T-helper 17 cell (primary cell): ENCODE measurements around the gene SENP1. TPM values are rescaled to one million over a fixed set of nuclear protein-coding genes. Genes with fewer than 3 reads are reported as not detected.

ENCODE experiments used
- ATAC-seq: fragments of 150-1000 bp; cut with Tn5 transposase; 2 replicates; pipeline ENCODE4 v1.10.0; 2021; ENCODE audit warnings: mild to moderate bottlenecking, moderate library complexity
- DNase-seq, 3 donors: peaks; one replicate each; pipeline versions ENCODE4 v3.0.0 to v3.0.0-alpha.2; 2020 to 2021
- H3K9me3 ChIP-seq: one replicate; pipeline ENCODE4 v1.7.0; 2013; ENCODE audit warnings: low read length, mild to moderate bottlenecking; ENCODE audit not compliant: control insufficient read depth, poor library complexity, severe bottlenecking
- H3K27ac Mint-ChIP-seq: one replicate; pipeline ENCODE4 v1.8.0; 2022; ENCODE audit warnings: mild to moderate bottlenecking, moderate library complexity, mixed read lengths
- H3K27me3 Mint-ChIP-seq: one replicate; pipeline ENCODE4 v1.8.0; 2022; ENCODE audit warnings: mixed read lengths
- H3K36me3 Mint-ChIP-seq: one replicate; pipeline ENCODE4 v1.8.0; 2022; ENCODE audit warnings: low read depth, mixed read lengths
- H3K4me1 Mint-ChIP-seq: one replicate; pipeline ENCODE4 v1.8.0; 2022; ENCODE audit warnings: mild to moderate bottlenecking, mixed read lengths
- H3K4me3 Mint-ChIP-seq: one replicate; pipeline ENCODE4 v1.8.0; 2022; ENCODE audit warnings: mild to moderate bottlenecking, moderate library complexity, mixed read lengths
- total RNA-seq, 4 donors: library from RNA in 2 of 4; stranded (reverse) in 2 of 4; gene quantifications; one replicate each; pipeline ENCODE4 v1.2.3 and lab custom pipeline; 2022 to 2026

Gene SENP1
- total RNA-seq, 2 donors from 2014 or later, result 26.9 to 33.8 TPM

DNA sequence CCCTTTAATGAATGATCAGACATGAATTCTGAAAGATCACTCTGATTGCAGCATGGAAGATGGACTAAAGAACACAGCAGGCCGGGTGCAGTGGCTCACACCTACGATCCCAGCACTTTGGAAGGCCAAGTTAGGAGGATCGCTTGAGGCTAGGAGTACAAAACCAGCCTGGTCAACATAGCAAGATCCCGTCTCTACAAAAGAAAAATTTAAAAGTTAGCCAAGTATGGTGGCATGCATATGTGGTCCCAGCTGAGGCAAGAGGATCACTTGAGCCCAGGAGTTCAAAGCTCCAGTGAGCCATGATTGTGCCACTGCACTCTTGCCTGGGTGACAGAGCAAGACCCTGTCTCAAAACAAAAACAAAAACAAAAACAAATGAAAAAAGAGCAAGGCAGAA, 35.1 kb downstream of the SENP1 start:
- H3K27ac Mint-ChIP-seq, result peak overlapping the region; percentile 83
- H3K27me3 Mint-ChIP-seq, result no peaks in the 10 kb centered on the region
- H3K36me3 Mint-ChIP-seq, result peaks cover 14% of the 10 kb centered on the region
- H3K4me1 Mint-ChIP-seq, result peaks cover 5% of the 10 kb centered on the region
- ATAC-seq, result no peak
- H3K9me3 ChIP-seq, result no peaks in the 10 kb centered on the region
- H3K4me3 Mint-ChIP-seq, result no peak overlapping the region
- no peak for DNase-seq

DNA sequence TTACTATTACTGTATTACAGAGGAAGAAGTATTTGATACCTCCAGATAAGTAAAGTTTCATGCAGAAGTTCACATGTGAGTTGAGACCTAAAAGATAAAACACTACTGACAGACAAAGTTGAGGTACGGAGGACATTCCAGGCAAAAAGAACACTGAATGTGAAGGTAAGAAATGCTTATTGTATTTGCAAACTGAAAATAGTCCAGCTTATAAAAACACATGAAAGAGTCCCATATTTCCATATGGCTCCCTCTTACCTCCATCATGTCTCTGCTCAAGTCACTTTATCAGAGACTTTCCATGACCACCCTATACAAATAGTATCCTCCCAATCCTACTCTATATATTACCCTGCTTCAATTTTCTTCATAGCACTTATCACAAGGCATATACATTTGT, 35.8 kb downstream of the SENP1 start:
- Mint-ChIP-seq H3K4me3 (no peak overlapping the region), H3K4me1 (peaks cover 5% of the 10 kb centered on the region), H3K36me3 (peaks cover 12% of the 10 kb centered on the region)

DNA sequence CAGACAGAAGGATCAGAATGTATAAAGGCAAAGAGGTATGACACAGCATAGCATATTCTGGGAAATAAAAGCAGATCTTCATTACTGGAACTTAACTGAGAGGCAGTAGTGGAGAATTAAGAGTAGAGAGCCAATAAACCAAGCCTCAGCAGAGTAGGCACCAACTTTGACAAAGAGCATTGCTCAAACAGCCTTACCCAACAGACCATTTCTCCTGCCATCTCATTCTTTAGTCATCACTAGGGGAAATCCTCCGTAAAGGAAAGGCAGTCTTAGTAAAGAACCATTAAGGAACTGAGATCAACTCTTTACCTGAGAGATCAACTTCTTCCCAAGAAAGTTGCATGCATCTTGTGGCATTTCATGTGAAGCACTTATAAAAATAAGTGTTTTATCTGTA, 36.6 kb downstream of the SENP1 start:
- no peak overlapping the region for H3K27ac Mint-ChIP-seq

More for the DNA sequence above, 35.8 kb downstream of the SENP1 start:
- DNase-seq, result no peak
- no peaks in the 10 kb centered on the region for H3K9me3 ChIP-seq
- ATAC-seq, result no peak
- Mint-ChIP-seq H3K27ac (no peak overlapping the region), H3K27me3 (no peaks in the 10 kb centered on the region)

DNA sequence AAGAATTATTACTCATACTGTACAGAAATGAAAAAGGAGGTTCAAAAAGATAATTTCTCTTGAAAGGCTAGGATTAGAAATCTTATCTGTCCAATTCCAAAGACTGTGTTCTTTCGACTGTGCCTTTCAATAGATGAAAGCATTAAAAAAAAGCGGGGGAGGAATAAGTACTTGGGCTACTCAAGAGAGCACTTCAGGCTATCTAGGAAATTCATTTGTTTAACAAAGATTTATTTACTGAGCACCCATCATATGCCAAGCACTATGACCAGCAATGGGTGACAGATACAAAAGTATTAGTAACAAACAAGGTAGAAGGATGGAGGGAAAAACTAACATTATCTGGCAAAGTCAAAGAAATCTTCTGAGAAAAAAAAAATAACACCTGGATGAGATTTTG, 37.4 kb downstream of the SENP1 start:
- Mint-ChIP-seq H3K4me3 (no peak overlapping the region), H3K36me3 (peaks cover 13% of the 10 kb centered on the region), H3K27me3 (no peaks in the 10 kb centered on the region), H3K4me1 (peaks cover 4% of the 10 kb centered on the region), H3K27ac (no peak overlapping the region)
- no peaks in the 10 kb centered on the region for H3K9me3 ChIP-seq
- DNase-seq, result no peak
- no peak for ATAC-seq

More for the DNA sequence above, 36.6 kb downstream of the SENP1 start:
- DNase-seq, result no peak
- Mint-ChIP-seq H3K4me1 (peaks cover 4% of the 10 kb centered on the region), H3K36me3 (peaks cover 10% of the 10 kb centered on the region), H3K4me3 (no peak overlapping the region), H3K27me3 (no peaks in the 10 kb centered on the region)
- no peak for ATAC-seq
- H3K9me3 ChIP-seq, result no peaks in the 10 kb centered on the region

DNA sequence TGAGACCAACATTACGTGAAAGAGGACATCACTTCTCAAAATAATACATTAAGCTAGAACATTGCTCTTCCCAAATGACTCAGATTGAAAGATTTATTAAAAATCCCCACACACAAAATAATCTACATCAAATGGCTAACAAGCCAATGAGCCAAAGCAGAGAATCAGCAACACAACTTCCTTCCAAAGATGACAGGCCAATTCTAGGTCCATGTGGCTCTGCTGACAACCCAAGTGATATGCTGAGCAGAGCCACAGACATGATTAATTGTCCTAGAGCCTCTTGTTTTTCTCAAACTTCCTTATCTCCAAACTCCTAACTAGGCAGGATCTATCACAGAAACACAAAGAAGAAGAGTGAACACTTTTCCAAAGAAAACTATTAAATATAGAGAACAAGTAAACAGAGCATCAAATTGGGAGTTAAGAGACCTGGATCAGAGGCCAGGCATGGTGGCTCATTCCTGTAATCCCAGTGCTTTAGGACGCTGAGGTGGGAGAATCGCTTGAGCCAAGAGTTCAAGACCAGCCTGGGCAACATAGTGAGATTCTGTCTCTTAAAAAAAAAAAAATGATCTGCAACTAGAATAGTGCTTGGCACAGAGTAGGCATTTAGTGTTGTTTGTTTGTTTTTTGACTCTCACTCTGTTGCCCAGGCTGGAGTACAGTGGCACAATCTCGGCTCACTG, 38.5 kb downstream of the SENP1 start:
- Mint-ChIP-seq H3K4me1 (peaks cover 4% of the 10 kb centered on the region), H3K36me3 (peaks cover 13% of the 10 kb centered on the region), H3K4me3 (no peak overlapping the region), H3K27me3 (no peaks in the 10 kb centered on the region), H3K27ac (no peak overlapping the region)
- no peaks in the 10 kb centered on the region for H3K9me3 ChIP-seq
- ATAC-seq, result no peak
- DNase-seq, result no peak

DNA sequence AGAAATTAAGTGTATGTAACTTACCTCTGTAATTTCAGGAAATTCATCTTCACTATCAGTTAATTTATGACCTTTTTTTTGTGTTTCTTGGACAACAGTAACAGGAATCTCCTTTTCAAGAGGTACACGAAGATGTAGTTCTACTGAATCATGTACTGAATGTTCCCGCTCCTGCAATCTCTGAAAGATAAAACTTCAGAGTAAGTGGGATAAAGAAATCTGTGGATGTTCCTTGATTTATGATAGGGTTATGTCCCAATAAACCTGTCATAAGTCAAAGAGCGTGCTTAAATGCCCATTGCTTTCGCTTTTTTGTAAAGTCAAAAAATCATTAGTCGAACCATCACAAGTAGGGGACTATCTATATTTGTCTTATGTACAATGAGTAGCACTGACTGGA, 40.8 kb downstream of the SENP1 start:
- Mint-ChIP-seq H3K4me3 (no peak overlapping the region), H3K27me3 (no peaks in the 10 kb centered on the region), H3K4me1 (peaks cover 2% of the 10 kb centered on the region), H3K36me3 (peaks cover 7% of the 10 kb centered on the region), H3K27ac (no peak overlapping the region)
- no peaks in the 10 kb centered on the region for H3K9me3 ChIP-seq
- no peak for ATAC-seq
- no peak for DNase-seq

DNA sequence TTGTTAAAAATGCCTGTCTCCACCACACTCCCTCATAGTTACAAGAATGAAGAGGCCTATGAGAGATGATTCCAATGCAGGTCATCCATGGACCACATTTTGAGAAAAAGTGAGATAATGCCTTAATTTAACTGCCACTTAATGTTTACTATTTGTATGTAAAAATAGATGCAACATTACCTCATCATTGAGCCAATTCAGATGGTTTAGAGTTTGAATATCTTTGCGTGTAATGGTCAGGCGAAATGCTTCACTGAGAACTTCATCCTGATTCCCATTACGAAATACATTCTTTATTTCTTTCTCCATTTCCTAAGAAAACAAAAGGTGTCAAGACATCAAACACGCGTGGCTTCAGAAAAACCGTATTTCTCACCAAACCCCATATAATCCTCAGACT, 42.3 kb downstream of the SENP1 start:
- Mint-ChIP-seq H3K27me3 (no peaks in the 10 kb centered on the region), H3K36me3 (peaks cover 16% of the 10 kb centered on the region), H3K27ac (no peak overlapping the region), H3K4me1 (peaks cover 2% of the 10 kb centered on the region), H3K4me3 (no peak overlapping the region)
- ATAC-seq, result no peak
- no peaks in the 10 kb centered on the region for H3K9me3 ChIP-seq
- DNase-seq, result no peak

DNA sequence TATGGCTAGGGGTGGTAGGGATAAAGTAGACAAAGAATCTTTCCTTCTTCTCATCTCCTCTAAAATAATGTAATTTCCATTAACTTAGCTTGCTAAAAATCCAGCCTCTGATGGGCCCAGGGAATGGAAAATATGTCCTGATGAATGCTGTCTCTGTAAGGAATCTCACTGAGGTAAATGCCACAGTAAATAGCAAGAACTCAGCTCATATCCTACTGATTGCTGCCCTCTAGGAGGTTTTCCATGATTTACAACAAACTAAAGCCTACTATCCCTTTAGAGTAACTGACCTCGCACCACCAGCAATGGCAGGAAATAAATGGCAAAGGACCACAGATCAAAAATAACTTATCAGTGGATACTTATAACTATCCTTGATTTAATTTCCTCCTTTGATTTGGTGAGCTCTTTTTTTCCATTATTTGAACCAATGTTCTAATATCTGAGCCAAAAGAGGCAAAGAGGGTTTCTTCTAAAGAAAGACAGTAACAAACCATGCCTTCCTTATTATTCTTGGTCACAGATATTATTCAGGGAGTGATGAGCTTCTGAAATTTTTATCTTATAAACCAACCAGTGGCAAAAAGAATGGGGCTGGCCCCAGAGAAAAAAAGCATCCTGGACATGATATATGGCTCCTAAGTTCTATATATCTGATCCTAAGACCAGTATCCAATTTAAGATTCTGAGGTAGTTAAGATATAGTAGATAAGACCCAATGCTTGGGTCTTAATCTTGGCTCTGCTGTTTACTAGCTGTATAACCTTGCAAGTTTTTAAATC, 43.8 kb downstream of the SENP1 start:
- Mint-ChIP-seq H3K4me3 (no peak overlapping the region), H3K27me3 (no peaks in the 10 kb centered on the region), H3K27ac (no peak overlapping the region), H3K4me1 (peaks cover 2% of the 10 kb centered on the region), H3K36me3 (peaks cover 15% of the 10 kb centered on the region)
- no peaks in the 10 kb centered on the region for H3K9me3 ChIP-seq
- no peak for DNase-seq
- no peak for ATAC-seq

DNA sequence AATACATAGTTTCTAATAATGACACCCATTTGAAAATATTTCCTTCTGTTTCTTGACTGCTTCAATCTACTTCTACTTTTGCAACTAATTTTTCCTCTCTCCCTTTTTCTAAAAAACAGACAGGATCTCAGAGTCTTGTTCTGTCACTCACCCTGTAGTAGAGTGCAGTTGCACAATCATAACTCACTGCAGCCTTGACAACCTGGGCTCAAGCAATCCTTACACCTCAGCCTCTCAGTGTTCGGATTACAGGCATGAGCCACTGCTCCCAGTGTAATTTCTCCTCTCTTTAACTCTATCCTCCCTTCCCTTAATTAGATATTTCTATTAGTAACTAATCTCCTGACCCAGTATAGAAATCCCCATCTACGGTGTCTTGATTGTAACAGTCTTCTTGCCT, 45.4 kb downstream of the SENP1 start:
- H3K27me3 Mint-ChIP-seq, result no peaks in the 10 kb centered on the region
- H3K4me1 Mint-ChIP-seq, result peaks cover 2% of the 10 kb centered on the region
- no peaks in the 10 kb centered on the region for H3K9me3 ChIP-seq
- no peak for DNase-seq
- H3K27ac Mint-ChIP-seq, result no peak overlapping the region
- ATAC-seq, result no peak
- H3K36me3 Mint-ChIP-seq, result peaks cover 15% of the 10 kb centered on the region
- H3K4me3 Mint-ChIP-seq, result no peak overlapping the region

DNA sequence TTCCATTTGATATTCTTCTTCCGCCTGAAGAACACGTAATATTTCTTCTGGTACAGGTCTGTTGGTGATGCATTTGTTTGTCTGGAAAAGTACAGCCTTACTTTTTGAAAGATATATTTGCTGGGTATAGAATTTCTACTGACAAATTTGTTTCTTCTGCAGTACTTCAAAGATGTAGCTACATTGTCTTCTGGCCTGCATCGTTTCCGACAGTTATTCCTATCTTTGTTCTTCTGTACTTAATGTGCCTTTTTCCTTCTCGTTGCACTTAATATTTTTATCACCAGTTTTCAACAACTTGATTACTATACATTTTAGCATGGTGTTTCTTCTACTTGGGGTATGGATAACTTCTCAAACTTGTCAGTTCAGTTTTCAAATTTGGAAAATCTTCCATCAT, 47.1 kb downstream of the SENP1 start:
- DNase-seq (no peak), ATAC-seq (no peak)
- no peaks in the 10 kb centered on the region for H3K9me3 ChIP-seq
- H3K4me3 Mint-ChIP-seq, result no peak overlapping the region
- no peaks in the 10 kb centered on the region for H3K4me1 Mint-ChIP-seq
- H3K27me3 Mint-ChIP-seq, result no peaks in the 10 kb centered on the region
- H3K36me3 Mint-ChIP-seq, result peaks cover 13% of the 10 kb centered on the region
- H3K27ac Mint-ChIP-seq, result no peak overlapping the region

DNA sequence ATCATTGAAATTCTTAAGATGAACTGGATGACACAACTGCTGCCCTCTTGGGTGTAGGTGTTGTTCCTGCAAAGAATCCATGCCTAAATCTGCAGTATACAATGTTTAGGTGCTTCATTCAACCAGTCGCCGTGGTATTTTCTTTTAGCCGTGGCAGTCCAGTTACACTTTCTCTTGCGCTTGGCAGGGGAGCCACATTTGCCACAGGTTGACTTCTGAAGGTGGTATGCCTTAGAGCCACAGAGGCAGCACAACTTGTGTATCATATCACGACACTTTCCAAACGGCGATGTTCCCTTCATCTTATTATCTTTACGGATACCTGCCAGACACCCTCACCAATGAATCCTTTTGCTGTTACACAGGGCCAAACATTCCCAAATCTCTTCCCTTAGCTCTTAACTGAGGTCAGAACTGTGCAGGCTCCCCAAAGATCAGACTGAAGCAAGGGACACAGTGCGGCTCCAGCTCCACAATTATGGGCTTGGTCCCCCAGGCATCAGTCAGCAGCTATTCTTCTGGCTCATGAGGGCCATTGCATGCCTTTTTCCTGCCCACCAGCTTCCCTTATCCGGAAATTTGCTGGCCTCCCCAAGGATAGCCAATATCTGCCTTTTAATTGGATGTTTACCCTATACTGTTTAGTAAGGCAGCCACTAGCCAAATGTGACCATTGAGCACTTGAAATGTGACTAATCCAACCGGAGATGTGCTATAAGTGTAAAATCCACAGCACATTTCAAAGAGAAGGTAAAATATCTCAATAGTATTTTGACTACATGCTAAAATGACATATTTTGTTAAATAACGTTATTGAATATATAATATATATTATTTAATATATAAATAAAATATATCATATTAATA, 50.7 kb downstream of the SENP1 start:
- Mint-ChIP-seq H3K4me1 (peaks cover 4% of the 10 kb centered on the region), H3K27me3 (no peaks in the 10 kb centered on the region), H3K36me3 (peaks cover 10% of the 10 kb centered on the region), H3K27ac (no peak overlapping the region), H3K4me3 (no peak overlapping the region)
- ATAC-seq (no peak), DNase-seq (no peak)
- no peaks in the 10 kb centered on the region for H3K9me3 ChIP-seq

DNA sequence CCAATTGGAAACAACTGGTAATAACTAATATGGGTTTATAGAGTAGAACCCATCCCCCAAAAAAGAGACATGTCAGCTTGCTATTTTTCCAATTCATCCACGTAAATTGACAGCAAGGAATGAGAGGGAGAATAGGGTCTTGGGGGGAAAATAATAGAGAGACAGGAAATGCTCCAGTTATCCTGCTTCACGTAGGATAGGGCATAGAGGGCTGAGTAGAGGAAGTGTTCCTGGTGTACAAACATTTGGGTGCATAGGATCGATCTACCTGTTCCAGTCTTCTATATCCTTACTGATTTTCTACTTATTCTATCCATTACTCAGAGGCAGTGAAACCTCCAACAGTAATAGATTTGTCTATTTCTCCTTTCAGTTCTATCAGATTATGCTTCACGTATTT, 52.0 kb downstream of the SENP1 start:
- H3K4me1 Mint-ChIP-seq, result peaks cover 8% of the 10 kb centered on the region
- ATAC-seq (no peak), DNase-seq (no peak)
- no peak overlapping the region for H3K4me3 Mint-ChIP-seq
- H3K36me3 Mint-ChIP-seq, result peaks cover 9% of the 10 kb centered on the region
- no peaks in the 10 kb centered on the region for H3K9me3 ChIP-seq
- no peak overlapping the region for H3K27ac Mint-ChIP-seq
- H3K27me3 Mint-ChIP-seq, result no peaks in the 10 kb centered on the region

DNA sequence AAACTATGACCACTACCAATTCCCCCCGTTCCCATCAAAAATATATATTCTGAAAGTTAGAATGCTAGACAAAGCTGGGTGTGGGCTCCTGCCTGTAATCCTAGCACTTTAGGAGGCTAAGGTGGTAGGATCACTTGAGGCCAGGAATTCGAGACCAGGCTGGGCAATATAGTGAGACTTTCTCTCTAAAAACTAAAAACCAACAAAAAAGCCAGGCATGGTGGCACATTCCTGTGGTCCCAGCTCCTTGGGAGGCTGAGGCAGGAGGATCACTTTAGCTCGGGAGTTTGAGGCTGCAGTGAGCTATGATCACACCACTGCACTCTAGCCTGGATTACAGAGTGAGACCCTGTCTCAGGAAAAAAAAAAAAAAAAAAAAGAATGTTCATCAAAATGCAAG, 52.8 kb downstream of the SENP1 start:
- DNase-seq (no peak), ATAC-seq (no peak)
- Mint-ChIP-seq H3K27me3 (no peaks in the 10 kb centered on the region), H3K4me1 (peaks cover 11% of the 10 kb centered on the region), H3K4me3 (no peak overlapping the region), H3K36me3 (peaks cover 8% of the 10 kb centered on the region), H3K27ac (no peak overlapping the region)
- H3K9me3 ChIP-seq, result no peaks in the 10 kb centered on the region
